ENCODE measurements around the gene IQSEC1.

The IQSEC1 gene

DNA sequence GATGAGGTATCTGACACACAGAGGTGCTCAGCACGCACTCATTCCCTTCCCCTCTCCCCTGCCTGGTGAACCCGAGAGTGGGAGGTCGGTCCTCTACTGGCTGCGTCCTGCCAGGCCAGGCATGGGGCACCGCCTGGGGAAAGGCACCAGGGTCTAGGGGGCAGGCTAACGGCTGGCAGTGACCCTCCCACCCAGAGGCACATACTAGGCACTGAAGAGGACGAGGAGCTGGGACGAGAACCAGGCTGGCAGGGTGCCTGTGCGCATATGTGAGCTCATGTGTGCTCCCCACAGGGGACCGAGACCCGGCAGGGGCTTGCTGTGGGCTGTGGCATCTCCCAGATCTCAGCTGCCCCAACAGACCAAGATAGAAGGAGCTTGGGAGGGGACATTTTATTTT, 86.7 kb downstream of the IQSEC1 start:
- no peak overlapping the region for H3K9ac ChIP-seq (ENCODE audit: low read length in 5 of 5)
- peaks cover 0 to 14% (median 6%) of the 10 kb centered on the region in 5 donors for H3K4me1 ChIP-seq (ENCODE audit: control insufficient read depth in 5 of 5, insufficient read depth in 5 of 5, low read length in 5 of 5)
- no peak overlapping the region for H3K27ac ChIP-seq (ENCODE audit: low read depth, low read length)

DNA sequence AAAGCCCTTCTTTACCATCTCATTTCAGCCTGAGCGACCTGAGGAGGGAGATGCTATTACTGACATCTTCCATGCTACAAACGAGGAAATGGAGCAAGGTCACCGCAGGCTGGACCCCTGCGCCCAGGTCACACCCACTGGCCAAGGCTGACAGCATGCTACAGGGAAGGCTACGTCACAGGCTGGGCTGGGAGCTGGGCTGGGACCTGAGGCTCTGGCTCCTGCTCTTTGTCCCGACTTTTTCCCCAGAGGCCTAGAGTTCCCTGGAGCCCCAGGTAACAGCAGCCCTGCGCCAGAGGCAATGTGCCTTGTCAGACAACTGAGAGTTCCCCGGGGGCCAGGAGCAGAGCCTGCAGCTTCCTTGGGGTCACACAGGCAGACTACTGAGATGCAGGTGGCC, 87.2 kb downstream of the IQSEC1 start:
- H3K9me3 ChIP-seq (ENCODE audit: control insufficient read depth in 5 of 5, low read length in 5 of 5) = no peaks in the 10 kb centered on the region
- no peak overlapping the region for H3K9ac ChIP-seq (ENCODE audit: low read length in 5 of 5)
- H3K4me3 ChIP-seq (ENCODE audit: low read depth in 1 of 5, low read length in 5 of 5) = no peak overlapping the region
- peaks cover 0 to 14% (median 6%) of the 10 kb centered on the region in 5 donors for H3K4me1 ChIP-seq (ENCODE audit: control insufficient read depth in 5 of 5, insufficient read depth in 5 of 5, low read length in 5 of 5)
- H3K27me3 ChIP-seq (ENCODE audit: control insufficient read depth in 5 of 5, insufficient read depth in 4 of 5, low read length in 5 of 5) = no peaks in the 10 kb centered on the region
- no peaks in the 10 kb centered on the region for H3K36me3 ChIP-seq (ENCODE audit: control insufficient read depth in 5 of 5, insufficient read depth in 5 of 5, low read length in 5 of 5)
- H3K27ac ChIP-seq (ENCODE audit: low read depth, low read length) = no peak overlapping the region

More for the DNA sequence above, 86.7 kb downstream of the IQSEC1 start:
- H3K36me3 ChIP-seq (ENCODE audit: control insufficient read depth in 5 of 5, insufficient read depth in 5 of 5, low read length in 5 of 5) = no peaks in the 10 kb centered on the region
- no peaks in the 10 kb centered on the region for H3K9me3 ChIP-seq (ENCODE audit: control insufficient read depth in 5 of 5, low read length in 5 of 5)
- no peaks in the 10 kb centered on the region for H3K27me3 ChIP-seq (ENCODE audit: control insufficient read depth in 5 of 5, insufficient read depth in 4 of 5, low read length in 5 of 5)
- H3K4me3 ChIP-seq (ENCODE audit: low read depth in 1 of 5, low read length in 5 of 5) = no peak overlapping the region

DNA sequence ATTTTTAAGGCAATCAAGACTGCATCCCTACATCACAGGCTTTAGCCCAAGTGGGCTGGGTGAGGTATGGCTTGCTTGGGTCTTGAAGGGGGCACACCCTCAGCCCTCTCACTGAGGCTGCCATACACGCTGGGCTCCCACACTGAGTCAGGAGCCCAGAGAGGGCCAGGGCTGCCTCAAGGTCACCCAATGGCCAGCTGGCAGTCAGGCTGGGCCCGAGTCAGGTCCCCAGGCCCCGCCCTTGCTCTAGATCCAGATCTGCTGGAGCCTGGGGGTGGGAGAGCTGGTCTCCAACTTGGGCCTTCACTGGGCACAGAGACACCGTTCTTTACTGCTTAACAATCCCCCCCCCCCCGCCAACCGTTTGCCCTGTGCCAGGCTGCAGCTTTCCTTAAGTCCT, 88.1 kb downstream of the IQSEC1 start:
- Histone ChIP-seq H3K9ac (ENCODE audit: low read length in 5 of 5) (no peak overlapping the region), H3K27me3 (ENCODE audit: control insufficient read depth in 5 of 5, insufficient read depth in 4 of 5, low read length in 5 of 5) (no peaks in the 10 kb centered on the region), H3K4me3 (ENCODE audit: low read depth in 1 of 5, low read length in 5 of 5) (no peak overlapping the region), H3K36me3 (ENCODE audit: control insufficient read depth in 5 of 5, insufficient read depth in 5 of 5, low read length in 5 of 5) (peaks cover 0 to 1% (median under 1%) of the 10 kb centered on the region in 5 donors), H3K27ac (ENCODE audit: low read depth, low read length) (no peak overlapping the region), H3K9me3 (ENCODE audit: control insufficient read depth in 5 of 5, low read length in 5 of 5) (no peaks in the 10 kb centered on the region), H3K4me1 (ENCODE audit: control insufficient read depth in 5 of 5, insufficient read depth in 5 of 5, low read length in 5 of 5) (peaks cover 0 to 11% (median 2%) of the 10 kb centered on the region in 5 donors)

DNA sequence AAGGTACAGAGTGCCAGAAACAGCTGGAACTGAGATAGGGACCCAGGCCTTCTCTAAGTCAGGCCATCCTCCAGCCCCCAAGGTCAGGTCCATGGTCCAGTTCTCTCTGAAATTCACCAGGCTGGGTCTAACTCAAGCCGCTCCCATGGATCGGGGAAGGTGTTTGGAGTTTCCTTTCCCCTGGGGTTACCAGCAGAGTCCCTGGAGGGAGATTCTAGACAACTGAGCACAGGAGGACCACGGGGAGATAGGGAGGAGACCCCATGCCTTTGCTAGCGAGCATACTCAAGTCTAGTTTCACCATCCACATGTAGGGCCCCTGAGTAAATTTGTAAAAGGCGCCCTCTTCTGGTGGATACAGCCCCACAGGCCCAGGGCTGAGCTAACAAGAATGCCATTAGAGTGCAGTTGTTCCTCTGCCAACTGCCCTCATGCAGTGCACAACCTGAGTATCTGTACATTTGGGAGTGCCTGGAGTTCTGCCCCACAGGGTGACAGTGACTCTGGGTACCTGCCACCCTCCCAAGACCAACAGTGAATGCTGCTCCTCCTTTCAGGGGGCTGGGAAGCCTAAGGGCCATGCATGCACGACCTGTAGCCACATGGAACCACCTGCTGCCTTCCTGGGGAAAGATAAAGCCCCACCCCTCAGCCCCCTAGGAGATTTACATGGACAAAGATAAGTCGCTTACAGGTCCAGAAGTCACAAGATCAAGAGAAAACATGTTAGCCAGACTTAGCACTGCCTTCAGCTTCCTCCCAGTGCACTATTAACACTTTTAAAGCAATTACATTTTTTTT, 89.0 kb downstream of the IQSEC1 start:
- no peak overlapping the region for H3K27ac ChIP-seq (ENCODE audit: low read depth, low read length)
- H3K36me3 ChIP-seq (ENCODE audit: control insufficient read depth in 5 of 5, insufficient read depth in 5 of 5, low read length in 5 of 5) = peaks cover 0 to 10% (median 4%) of the 10 kb centered on the region in 5 donors
- no peak overlapping the region for H3K9ac ChIP-seq (ENCODE audit: low read length in 5 of 5)
- no peaks in the 10 kb centered on the region for H3K9me3 ChIP-seq (ENCODE audit: control insufficient read depth in 5 of 5, low read length in 5 of 5)
- no peaks in the 10 kb centered on the region for H3K27me3 ChIP-seq (ENCODE audit: control insufficient read depth in 5 of 5, insufficient read depth in 4 of 5, low read length in 5 of 5)
- H3K4me1 ChIP-seq (ENCODE audit: control insufficient read depth in 5 of 5, insufficient read depth in 5 of 5, low read length in 5 of 5) = peaks cover 0 to 9% (median 2%) of the 10 kb centered on the region in 5 donors
- no peak overlapping the region for H3K4me3 ChIP-seq (ENCODE audit: low read depth in 1 of 5, low read length in 5 of 5)

DNA sequence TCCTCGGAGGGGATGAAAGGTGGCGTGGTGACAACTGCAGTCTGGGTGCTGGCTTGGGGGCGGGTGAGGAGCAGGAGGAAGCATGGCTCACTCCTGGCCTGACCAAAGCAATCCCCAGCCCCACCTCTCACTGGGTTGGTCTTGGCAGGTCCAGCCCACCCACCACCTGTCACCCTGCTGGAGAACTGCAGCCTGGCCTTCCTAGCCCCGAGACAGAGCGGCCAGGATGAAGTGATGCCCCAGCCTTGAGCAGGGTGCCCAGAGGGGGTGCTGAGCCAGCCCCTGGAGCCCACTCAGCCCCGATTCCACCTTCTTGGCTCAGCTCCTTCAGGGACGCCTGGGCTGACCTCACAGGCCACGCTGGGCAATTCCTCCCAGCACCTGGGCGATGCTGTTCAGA, 89.9 kb downstream of the IQSEC1 start:
- Histone ChIP-seq H3K4me1 (ENCODE audit: control insufficient read depth in 5 of 5, insufficient read depth in 5 of 5, low read length in 5 of 5) (peaks cover 0 to 9% (median 2%) of the 10 kb centered on the region in 5 donors), H3K9ac (ENCODE audit: low read length in 5 of 5) (no peak overlapping the region), H3K36me3 (ENCODE audit: control insufficient read depth in 5 of 5, insufficient read depth in 5 of 5, low read length in 5 of 5) (peaks cover 0 to 10% (median 4%) of the 10 kb centered on the region in 5 donors), H3K27ac (ENCODE audit: low read depth, low read length) (no peak overlapping the region), H3K4me3 (ENCODE audit: low read depth in 1 of 5, low read length in 5 of 5) (no peak overlapping the region), H3K9me3 (ENCODE audit: control insufficient read depth in 5 of 5, low read length in 5 of 5) (no peaks in the 10 kb centered on the region), H3K27me3 (ENCODE audit: control insufficient read depth in 5 of 5, insufficient read depth in 4 of 5, low read length in 5 of 5) (no peaks in the 10 kb centered on the region)

DNA sequence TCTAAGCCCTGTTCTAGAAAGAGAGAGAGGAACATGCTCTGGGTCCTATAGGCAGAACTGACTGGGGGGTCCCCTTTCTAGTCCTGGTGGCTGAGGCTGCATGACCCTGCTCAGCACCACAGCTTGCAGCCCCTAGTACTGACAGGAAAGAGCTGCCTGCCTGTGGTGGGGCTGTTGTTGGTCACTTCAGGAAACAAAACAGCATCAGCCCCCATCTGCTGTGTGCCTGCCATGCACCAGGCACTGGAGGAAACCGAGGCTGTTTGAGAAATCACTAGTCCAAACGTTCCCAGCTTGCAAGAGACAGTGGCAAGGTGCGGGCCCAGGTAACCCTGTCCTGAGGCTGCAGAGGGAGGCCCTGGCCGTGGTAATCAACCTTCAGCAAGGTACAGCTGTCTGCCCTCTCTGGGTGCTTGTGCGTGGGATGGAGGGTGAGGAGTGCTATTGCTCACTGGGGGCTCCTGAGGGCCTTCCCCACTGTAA, 90.6 kb downstream of the IQSEC1 start:
- Histone ChIP-seq H3K4me3 (ENCODE audit: low read depth in 1 of 5, low read length in 5 of 5) (no peak overlapping the region), H3K9me3 (ENCODE audit: control insufficient read depth in 5 of 5, low read length in 5 of 5) (no peaks in the 10 kb centered on the region), H3K4me1 (ENCODE audit: control insufficient read depth in 5 of 5, insufficient read depth in 5 of 5, low read length in 5 of 5) (peaks cover 0 to 9% (median 2%) of the 10 kb centered on the region in 5 donors), H3K27me3 (ENCODE audit: control insufficient read depth in 5 of 5, insufficient read depth in 4 of 5, low read length in 5 of 5) (no peaks in the 10 kb centered on the region), H3K9ac (ENCODE audit: low read length in 5 of 5) (no peak overlapping the region), H3K36me3 (ENCODE audit: control insufficient read depth in 5 of 5, insufficient read depth in 5 of 5, low read length in 5 of 5) (peaks cover 0 to 13% (median 4%) of the 10 kb centered on the region in 5 donors), H3K27ac (ENCODE audit: low read depth, low read length) (no peak overlapping the region)

DNA sequence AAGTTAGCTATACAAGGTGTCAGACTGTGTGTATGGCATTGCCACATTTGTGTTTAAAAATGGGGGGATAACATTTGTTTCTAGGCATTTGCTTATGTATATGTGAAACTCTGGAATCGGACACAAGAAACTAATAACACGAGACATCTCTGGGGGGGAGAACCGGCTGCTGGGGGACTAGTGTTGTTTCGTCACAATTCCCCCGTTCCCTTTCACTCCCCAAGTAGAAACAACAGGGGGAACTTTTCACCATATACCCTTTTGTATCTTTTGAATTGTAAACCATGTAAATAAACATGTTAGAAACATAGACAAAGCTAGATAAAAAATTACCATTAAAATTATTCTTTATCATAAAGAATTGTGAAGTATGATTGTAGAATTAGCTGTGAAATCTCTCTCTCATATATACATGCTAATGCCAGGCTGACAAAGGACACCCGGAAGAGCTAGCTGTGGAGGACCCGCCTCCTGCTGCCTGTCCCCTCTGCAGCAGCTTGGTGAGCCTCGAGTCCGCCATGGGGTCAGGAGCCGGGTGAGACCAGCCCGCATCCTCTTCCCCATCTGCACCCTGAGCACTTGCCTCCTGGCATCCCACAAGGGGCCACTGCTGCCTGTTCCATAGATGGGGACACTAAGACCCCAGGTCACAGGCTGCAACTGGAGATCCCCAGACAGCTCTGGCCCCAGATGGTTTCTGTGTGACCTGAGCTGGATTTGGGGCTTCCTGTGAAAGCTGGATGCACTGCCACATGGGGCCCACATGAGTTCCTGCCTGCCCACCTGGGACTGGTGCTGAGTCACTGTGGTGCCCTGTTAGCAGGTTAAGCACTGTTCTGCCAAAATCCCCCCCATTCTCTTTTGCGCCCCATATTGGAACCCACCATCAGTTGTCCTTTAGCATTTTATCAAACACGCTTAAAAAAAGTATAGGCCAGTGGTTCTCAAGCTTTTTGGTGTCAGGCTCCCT, 91.6 kb downstream of the IQSEC1 start:
- no peak overlapping the region for H3K9ac ChIP-seq (ENCODE audit: low read length in 5 of 5)
- H3K27ac ChIP-seq (ENCODE audit: low read depth, low read length) = no peak overlapping the region
- no peak overlapping the region for H3K4me3 ChIP-seq (ENCODE audit: low read depth in 1 of 5, low read length in 5 of 5)
- H3K9me3 ChIP-seq (ENCODE audit: control insufficient read depth in 5 of 5, low read length in 5 of 5) = no peaks in the 10 kb centered on the region
- H3K4me1 ChIP-seq (ENCODE audit: control insufficient read depth in 5 of 5, insufficient read depth in 5 of 5, low read length in 5 of 5) = peaks cover 0 to 9% (median 2%) of the 10 kb centered on the region in 5 donors
- no peaks in the 10 kb centered on the region for H3K27me3 ChIP-seq (ENCODE audit: control insufficient read depth in 5 of 5, insufficient read depth in 4 of 5, low read length in 5 of 5)
- peaks cover 0 to 13% (median 4%) of the 10 kb centered on the region in 5 donors for H3K36me3 ChIP-seq (ENCODE audit: control insufficient read depth in 5 of 5, insufficient read depth in 5 of 5, low read length in 5 of 5)

DNA sequence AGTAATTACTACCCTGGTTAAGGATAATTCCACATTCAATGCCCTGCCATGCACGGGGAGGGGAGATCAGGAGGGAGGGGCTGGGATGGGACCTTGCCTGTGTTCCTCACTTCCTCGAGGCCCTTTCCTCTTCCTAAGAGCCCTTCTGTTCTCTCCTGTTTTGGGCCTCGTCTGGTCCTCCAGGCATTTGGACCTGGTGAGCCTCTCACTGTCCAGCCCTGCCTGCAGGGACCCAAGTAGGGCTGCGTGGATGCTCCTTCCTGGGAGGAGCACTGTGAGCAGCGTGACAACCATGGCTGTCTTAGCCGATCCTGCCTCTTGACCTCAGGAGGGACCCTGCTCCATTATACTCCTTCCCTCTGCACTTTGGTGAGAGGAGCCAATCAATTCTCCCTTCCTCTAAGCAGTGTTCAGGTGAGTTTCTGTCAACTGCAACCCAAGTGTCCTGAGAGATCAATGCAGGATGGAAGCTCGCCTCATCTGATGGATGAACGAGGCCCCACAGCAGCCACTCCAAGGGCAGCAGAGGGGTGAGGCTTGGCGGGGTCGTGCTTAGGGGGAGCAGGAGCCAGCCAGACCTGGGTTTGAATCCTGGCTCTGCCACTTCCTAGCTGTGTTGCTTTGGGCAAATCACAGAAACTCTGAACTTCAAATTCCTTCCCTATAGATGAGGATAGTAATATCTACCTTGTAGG, 92.5 kb downstream of the IQSEC1 start:
- Histone ChIP-seq H3K36me3 (ENCODE audit: control insufficient read depth in 5 of 5, insufficient read depth in 5 of 5, low read length in 5 of 5) (peaks cover 0 to 13% (median 4%) of the 10 kb centered on the region in 5 donors), H3K9me3 (ENCODE audit: control insufficient read depth in 5 of 5, low read length in 5 of 5) (no peaks in the 10 kb centered on the region), H3K9ac (ENCODE audit: low read length in 5 of 5) (no peak overlapping the region), H3K4me3 (ENCODE audit: low read depth in 1 of 5, low read length in 5 of 5) (no peak overlapping the region), H3K4me1 (ENCODE audit: control insufficient read depth in 5 of 5, insufficient read depth in 5 of 5, low read length in 5 of 5) (peaks cover 0 to 9% (median 2%) of the 10 kb centered on the region in 5 donors), H3K27ac (ENCODE audit: low read depth, low read length) (no peak overlapping the region), H3K27me3 (ENCODE audit: control insufficient read depth in 5 of 5, insufficient read depth in 4 of 5, low read length in 5 of 5) (no peaks in the 10 kb centered on the region)

DNA sequence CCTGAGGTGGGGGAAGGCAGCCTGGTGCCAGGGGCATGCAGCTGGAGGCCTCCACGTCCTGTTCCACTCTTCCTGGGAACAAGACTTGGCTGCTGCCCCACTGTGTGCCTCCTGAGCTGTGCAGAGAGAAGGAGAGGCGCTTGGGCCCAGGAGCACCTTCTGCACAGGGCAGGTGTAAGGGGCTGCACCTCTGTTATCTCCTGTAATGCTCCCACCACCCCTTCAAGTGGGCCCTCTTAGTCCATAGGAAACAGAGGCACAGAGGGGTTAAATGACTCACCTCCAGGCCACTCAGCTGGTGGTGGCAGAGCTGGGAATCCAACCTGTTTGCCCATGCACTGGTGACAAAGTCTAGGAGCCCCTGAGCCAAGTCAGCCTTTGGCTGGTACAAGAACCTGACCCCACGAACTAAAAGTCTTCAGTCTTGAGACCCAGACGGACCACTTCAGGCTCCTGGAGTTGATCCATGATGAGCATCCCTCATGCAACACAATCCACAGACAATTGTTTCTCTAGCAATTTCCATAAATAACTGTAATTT, 93.2 kb downstream of the IQSEC1 start:
- Histone ChIP-seq H3K9ac (ENCODE audit: low read length in 5 of 5) (no peak overlapping the region), H3K4me3 (ENCODE audit: low read depth in 1 of 5, low read length in 5 of 5) (no peak overlapping the region), H3K4me1 (ENCODE audit: control insufficient read depth in 5 of 5, insufficient read depth in 5 of 5, low read length in 5 of 5) (peaks cover 0 to 9% (median 2%) of the 10 kb centered on the region in 5 donors), H3K9me3 (ENCODE audit: control insufficient read depth in 5 of 5, low read length in 5 of 5) (no peaks in the 10 kb centered on the region), H3K27me3 (ENCODE audit: control insufficient read depth in 5 of 5, insufficient read depth in 4 of 5, low read length in 5 of 5) (no peaks in the 10 kb centered on the region), H3K27ac (ENCODE audit: low read depth, low read length) (no peak overlapping the region), H3K36me3 (ENCODE audit: control insufficient read depth in 5 of 5, insufficient read depth in 5 of 5, low read length in 5 of 5) (peaks cover 0 to 13% (median 4%) of the 10 kb centered on the region in 5 donors)
